T47D (cell line): ENCODE results near the gene CACNA2D2.

Source experiments
- DNase-seq, 2 experiments: peaks; one replicate each; pipeline versions ENCODE4 v3.0.0 to v3.0.0-alpha.2; 2011 to 2012; ENCODE audit warnings: low read depth in 1 of 2, low spot score in 1 of 2
- JUND ChIP-seq: IDR thresholded peaks from 2 replicates; pipeline ENCODE4 v1.6.1; 2012; ENCODE audit warnings: low read depth
- in situ Hi-C: cut with HindIII; loops from 2 replicates; pipeline ENCODE4 v1.10.0; 2016; ENCODE audit warnings: low sequenced_read_pairs, low pct_unique_long_range_greater_than_20kb

CACNA2D2 gene

GRCh38 chr3:50326182-50326541 is 177.3 kb downstream of the CACNA2D2 start:
- no peak for DNase-seq
- in situ Hi-C loops: no loop called here
- TF ChIP-seq JUND: no peak

DNA sequence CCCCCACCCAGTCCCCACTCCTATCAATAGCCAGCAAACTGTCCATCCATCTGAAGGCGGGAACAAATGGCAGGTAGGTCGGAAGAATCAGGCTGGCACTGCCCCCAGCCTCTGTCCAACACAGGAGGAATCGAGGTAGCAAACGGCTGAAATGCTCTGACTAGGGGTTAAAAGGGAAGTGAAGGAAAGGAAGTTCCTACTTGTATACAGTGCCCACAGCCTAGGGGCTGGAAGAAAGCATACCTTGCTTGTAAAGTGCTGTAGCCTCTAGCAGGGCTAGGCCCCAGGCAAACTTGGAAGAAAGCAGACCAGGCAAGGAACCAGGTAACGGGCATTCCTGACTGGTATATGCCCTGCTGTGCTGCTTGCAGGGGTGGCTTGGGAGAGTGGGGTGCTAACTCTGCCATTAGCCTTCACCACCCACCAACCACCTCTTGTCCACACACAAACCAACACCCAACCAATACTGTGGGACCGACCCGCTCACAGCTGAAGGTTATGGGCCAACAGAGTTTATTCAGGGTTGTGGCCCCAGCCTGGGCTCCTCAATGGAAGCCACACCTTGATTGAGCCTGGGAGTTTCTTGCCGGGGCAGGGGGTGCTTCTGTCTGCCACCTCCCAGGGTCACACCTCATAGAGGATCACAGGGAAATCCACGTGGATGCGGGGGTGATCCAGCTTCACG is 177.8 kb downstream of the CACNA2D2 start:
- TF ChIP-seq JUND: no peak
- in situ Hi-C loops: no loop called here
- DNase-seq: no peak

GRCh38 chr3:50325113-50325480 is 178.3 kb downstream of the CACNA2D2 start:
- no peak for DNase-seq
- in situ Hi-C loops: no loop called here
- no peak for TF ChIP-seq JUND

GRCh38 chr3:50324351-50325112 is 178.9 kb downstream of the CACNA2D2 start:
- no peak for TF ChIP-seq JUND
- peak; percentile 54 to 69 for DNase-seq

DNA sequence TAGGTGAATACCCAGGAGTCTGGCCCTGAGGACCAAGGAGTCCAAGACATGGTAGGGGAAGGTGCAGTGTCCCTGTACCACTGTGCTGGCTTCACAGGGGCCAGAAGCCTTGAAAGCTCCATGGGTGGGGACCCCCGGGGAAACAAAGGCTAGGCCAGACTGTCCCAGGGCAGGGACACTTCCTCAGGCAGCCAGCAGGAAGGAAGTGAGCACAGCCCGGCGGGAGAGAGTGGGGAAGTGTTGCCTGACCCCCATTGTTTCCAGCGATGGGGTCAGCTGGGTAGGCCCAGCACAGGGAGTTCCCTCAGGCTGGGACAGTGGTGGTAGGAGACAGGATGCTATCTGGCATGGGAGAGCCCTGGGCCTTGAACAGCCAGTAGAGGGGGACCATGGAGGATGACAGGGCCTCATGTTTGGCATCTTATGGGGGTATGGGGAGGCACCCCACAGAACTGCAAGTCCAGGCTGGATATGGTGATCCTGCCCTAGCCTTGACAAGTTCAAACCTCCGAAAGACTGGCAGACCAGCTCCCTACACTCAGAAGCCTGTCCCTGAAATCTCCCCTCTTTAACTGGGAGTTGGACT is 179.7 kb downstream of the CACNA2D2 start:
- in situ Hi-C loops: no loop called here
- no peak for TF ChIP-seq JUND
- DNase-seq: no peak

More at GRCh38 chr3:50324351-50325112, 178.9 kb downstream of the CACNA2D2 start:
- in situ Hi-C loops: no loop called here

GRCh38 chr3:50323092-50323600 is 180.3 kb downstream of the CACNA2D2 start:
- no peak for DNase-seq
- in situ Hi-C loops: no loop called here
- TF ChIP-seq JUND: no peak

DNA sequence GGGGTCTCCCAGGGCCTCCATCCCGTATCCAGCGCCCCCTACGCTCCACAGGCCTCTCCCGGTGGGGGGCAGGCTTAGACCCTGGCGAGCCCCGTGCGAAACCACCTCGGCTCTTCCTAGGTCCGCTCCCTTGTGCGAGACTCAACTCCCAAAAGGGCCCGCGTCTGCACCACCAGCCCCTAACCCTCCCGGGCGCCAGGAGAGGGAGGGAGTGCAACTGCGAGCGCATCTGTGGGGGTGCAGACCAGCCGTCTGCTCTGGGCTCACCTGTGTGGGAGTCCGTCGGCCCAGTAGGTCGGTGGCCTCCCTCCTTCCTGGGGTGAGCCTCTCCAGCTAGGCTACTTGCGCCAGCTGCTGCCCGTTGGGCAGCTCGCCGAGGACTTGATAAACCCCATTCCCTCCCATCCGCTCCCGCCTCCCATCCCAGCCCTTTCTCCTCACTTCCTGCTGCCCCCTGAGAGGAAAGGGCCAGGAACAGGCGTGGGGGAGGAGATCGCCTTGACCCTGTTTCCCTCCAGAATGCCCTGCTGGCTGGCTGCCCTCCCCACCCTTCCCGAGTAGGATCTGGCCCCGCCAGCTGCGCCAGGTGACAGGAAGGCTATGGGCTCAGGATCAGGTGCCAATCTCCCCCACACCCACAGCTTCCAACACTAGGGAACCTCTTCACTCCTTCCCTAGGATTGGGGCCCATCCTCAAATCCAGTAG is 180.9 kb downstream of the CACNA2D2 start, which contains the start of gene HYAL2:
Gene HYAL2, minus strand, starts transcription at position 360 of the 706 bp plus-strand sequence. CDS start 2,256 bp downstream, outside the sequence.
- no peak for TF ChIP-seq JUND
- no peak for DNase-seq
- in situ Hi-C loops: no loop called here

DNA sequence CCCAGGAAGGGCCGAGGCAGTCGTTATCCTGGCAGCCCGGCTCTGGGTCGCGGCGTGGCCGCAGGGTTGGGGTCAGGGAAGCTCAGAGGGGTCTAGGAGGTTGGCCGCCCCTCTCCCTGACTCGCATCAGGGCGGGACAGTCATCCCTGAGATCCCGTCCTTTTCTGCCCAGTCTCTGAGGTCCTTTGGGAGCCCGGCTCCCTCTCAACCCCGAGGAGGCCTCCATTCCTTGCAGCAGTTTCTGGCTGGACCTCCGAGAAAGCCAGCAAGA is 181.4 kb downstream of the CACNA2D2 start:
- TF ChIP-seq JUND: no peak
- DNase-seq: no peak
- in situ Hi-C loops: no loop called here

DNA sequence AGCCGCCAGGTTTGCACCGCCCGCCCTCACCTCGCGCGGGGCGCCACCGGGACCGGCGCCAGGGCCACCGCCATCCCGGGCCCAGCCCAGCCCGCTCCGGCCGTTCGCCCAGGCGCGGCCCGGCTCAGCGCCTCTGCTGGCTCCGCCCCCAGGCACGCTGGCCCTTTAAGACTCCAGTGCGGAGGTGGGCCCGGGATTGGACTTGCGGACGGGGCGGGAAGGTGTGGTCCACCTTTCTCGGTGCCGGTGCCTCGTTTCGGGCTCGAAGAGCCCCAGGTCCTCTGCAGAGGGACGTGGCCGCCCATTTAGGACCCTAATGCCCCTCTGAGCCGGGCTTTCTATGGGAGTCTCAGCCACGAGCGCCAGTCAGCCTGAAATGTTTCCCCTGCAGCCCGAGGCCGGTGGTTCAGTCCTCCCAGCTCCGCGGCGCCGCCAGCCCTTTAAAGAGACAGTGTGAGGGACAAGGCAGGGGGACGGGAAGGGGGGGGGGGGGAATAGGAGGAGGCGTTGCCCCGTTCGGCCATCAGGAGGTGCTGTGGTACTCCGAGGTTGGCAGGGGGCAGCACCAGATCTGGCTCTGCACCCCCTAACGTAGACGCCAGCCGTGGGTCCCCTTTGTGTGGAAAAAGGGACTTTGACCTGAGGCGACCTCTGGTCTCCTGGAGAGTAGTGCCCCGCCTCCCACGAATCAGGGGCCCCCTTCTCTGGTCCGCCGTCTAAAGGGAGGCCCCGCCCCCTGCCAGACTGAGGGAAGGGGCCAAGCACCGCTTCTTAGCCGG is 181.9 kb downstream of the CACNA2D2 start:
- TF ChIP-seq JUND: no peak
- peak; percentile 80 to 91 for DNase-seq
- in situ Hi-C loops: no loop called here

DNA sequence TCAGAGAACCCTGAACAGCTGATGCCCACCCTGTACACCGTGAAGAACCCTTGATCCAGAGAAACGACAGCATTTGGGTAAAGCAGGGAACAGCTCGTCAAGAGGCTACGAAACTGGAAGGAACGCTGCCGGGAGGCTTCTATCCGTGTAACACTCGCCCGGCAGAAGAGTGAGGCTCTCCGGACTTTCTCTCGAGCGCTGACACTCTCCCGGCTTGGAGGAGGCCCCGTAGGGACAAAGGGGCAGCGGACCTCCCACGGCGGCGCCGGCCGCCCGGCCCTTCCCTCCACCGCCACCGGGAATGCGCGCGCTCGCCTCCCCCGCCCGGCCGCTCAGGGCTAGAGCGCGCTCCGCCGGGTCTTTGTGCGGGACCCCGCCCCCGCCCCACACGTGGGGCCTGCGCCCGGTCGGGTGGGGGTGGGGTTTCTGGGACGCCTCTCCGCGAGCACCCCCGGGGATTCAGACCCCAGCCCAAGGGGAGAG is 182.5 kb downstream of the CACNA2D2 start:
- no peak for TF ChIP-seq JUND
- peak in 1 of 2 experiments; percentile 76 for DNase-seq

GRCh38 chr3:50319894-50320625 is 183.4 kb downstream of the CACNA2D2 start:
- no peak for TF ChIP-seq JUND
- DNase-seq: no peak
- in situ Hi-C loops: no loop called here

More for the DNA sequence above, 182.5 kb downstream of the CACNA2D2 start:
- in situ Hi-C loops: no loop called here
